Measurements from ENCODE around the gene TYW3.

DNA sequence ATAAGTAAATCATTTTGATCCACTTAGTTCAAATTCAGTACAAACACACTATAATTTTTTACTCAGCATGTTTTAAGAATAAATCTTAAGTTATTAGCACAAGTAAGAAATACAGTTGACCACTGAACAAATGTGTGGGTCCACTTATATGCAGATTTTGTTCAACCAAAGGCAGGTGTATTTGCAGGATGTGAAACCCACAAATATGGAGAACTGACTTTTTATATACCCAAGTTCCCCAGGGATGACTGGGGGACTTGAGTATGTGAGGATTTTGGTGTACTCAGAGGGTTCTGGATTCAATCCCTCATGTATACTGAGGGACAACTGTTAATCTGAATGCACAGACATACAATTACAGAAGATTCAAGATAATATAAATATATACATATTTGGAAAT, 33.6 kb upstream of the TYW3 start:
- TF ChIP-seq SUZ12 (IDR thresholded peaks at IDR 0.05; ENCODE audit: extremely low read depth, insufficient read depth, insufficient read length), result no peak
- no peak for TF ChIP-seq ZNF274 (IDR thresholded peaks at IDR 0.05; ENCODE audit: low read depth, low read length)
- no peak for TF ChIP-seq YY1 (IDR thresholded peaks at IDR 0.05; ENCODE audit: insufficient read depth, insufficient read length)

All from NT2/D1 (cell line).